T-helper 9 cell (primary cell): ENCODE results near the gene EIF4G1.
A peak's percentile ranks its signal among the peaks of the same experiment; 100 is the strongest.
"Not testable (repeated sequence)": the region's sequence is repeated elsewhere in the genome, so short reads cannot be mapped to it uniquely, and the experiment has no call there.

Source experiments
- DNase-seq: peaks from one replicate; pipeline ENCODE4 v3.0.0-alpha.2; 2020
- total RNA-seq, 2 donors: gene quantifications; one replicate each; lab custom pipeline; 2026; lab: John Stamatoyannopoulos, UW

The EIF4G1 gene, protein sequence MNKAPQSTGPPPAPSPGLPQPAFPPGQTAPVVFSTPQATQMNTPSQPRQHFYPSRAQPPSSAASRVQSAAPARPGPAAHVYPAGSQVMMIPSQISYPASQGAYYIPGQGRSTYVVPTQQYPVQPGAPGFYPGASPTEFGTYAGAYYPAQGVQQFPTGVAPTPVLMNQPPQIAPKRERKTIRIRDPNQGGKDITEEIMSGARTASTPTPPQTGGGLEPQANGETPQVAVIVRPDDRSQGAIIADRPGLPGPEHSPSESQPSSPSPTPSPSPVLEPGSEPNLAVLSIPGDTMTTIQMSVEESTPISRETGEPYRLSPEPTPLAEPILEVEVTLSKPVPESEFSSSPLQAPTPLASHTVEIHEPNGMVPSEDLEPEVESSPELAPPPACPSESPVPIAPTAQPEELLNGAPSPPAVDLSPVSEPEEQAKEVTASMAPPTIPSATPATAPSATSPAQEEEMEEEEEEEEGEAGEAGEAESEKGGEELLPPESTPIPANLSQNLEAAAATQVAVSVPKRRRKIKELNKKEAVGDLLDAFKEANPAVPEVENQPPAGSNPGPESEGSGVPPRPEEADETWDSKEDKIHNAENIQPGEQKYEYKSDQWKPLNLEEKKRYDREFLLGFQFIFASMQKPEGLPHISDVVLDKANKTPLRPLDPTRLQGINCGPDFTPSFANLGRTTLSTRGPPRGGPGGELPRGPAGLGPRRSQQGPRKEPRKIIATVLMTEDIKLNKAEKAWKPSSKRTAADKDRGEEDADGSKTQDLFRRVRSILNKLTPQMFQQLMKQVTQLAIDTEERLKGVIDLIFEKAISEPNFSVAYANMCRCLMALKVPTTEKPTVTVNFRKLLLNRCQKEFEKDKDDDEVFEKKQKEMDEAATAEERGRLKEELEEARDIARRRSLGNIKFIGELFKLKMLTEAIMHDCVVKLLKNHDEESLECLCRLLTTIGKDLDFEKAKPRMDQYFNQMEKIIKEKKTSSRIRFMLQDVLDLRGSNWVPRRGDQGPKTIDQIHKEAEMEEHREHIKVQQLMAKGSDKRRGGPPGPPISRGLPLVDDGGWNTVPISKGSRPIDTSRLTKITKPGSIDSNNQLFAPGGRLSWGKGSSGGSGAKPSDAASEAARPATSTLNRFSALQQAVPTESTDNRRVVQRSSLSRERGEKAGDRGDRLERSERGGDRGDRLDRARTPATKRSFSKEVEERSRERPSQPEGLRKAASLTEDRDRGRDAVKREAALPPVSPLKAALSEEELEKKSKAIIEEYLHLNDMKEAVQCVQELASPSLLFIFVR (N-terminal part only)
- total RNA-seq: 344 to 478 reads per million in 2 donors

DNA sequence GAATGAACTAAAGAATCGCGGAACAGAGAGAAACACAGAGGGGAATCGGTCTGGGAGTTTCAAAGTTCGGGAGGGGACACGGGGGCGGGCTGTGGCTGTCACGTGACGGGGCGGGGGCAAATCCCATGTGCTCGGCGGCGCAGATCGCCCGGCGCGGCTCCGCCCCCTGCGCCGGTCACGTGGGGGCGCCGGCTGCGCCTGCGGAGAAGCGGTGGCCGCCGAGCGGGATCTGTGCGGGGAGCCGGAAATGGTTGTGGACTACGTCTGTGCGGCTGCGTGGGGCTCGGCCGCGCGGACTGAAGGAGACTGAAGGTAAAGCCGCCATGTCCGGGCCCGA lies at the start of gene EIF4G1:
Gene EIF4G1, plus strand, starts transcription at position 244 of the 337 bp plus-strand sequence. CDS start 1,191 bp downstream, outside the sequence.
- peak; percentile 90 for DNase-seq

DNA sequence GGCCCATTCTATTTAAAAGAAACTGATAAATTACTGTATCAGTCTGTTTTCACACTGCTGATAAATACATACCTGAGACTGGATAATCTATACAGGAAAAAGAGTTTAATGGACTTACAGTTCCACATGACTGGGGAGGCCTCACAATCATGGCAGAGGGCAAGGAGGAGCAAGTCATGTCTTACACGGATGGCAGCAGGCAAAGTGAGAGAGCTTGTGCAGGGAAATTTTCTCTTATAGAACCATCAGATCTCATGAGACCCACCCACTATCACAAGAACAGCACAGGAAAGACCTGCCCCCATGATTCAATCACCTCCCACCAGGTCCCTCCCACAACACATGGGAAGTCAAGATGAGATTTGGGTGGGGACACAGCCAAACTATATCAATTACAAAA lies 47.2 kb upstream of the EIF4G1 start:
- DNase-seq: not testable (repeated sequence)

DNA sequence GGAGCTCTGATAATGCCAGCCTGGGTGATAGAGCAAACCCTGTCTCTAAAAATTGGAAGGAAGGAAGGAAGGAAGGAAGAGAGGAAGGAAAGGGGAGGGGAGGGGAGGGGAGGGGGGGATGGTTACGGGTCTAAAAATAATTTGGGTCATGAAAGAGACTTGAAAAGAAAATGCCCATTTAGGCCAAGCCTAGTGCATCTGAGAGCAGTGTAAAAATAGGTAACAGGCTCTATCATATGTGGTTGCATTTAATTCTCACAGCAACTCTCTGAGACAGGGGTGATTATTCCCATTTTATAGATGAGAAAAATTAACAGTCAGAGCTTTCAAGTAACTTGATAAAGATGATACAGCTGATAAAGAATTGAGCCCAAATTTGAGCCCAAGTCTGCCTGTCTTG lies 42.1 kb upstream of the EIF4G1 start:
- DNase-seq: no peak

DNA sequence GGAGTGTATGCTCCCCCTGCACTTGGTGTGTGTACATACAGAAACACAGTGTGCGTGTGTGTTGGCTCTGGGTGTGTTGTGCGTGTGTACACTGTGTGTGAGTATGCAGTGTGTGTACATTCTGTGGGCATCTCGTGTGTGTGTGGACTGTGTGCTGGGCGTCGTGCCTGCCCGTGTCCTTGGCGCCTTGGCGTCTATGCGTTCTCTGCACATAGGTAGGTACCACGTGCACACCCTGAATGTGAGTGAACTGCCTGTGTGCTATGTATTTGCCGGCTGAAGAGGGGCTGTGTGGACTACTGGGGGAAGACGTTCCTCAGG lies 39.1 kb upstream of the EIF4G1 start:
- no peak for DNase-seq

DNA sequence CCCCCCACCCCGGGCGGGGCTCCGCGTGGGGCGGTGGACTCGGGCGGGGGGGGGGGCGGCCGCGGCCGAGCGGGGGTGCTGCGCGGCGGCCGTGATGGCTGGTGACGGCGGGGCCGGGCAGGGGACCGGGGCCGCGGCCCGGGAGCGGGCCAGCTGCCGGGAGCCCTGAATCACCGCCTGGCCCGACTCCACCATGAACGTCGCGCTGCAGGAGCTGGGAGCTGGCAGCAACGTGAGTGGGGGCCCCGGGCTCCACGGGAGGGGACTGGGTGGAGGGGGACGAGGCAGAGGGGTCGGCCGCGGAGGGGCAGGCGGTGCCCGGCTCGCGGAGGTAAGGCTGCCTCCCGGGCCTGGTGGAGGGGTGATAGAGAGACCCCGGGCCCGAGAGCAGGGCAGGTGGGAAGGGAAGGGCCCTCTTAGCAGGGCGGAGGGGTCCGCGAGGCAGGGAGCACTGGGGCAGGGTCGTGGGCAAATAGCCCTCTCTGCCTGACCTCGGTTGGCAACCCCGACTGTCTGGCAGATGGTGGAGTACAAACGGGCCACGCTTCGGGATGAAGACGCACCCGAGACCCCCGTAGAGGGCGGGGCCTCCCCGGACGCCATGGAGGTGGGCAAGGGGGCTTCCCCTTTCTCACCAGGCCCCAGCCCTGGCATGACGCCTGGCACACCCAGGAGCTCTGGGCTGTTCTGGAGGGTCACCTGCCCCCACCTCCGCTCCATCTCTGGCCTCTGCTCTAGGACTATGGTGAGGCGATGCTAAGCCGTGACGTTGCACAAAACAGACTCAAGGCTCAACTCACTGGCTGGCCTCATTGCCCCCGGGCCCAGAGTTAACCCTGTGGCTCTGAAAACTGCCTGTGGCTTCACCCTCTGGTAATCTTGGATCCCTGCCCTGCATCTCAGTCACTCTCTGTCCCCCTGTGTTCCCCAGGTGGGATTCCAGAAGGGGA lies 38.2 kb upstream of the EIF4G1 start, which contains the start of gene ECE2:
Gene ECE2, plus strand, starts transcription at position 62 of the 950 bp plus-strand sequence. Its CDS starts 132 bp downstream, at position 194.
- DNase-seq: no peak

DNA sequence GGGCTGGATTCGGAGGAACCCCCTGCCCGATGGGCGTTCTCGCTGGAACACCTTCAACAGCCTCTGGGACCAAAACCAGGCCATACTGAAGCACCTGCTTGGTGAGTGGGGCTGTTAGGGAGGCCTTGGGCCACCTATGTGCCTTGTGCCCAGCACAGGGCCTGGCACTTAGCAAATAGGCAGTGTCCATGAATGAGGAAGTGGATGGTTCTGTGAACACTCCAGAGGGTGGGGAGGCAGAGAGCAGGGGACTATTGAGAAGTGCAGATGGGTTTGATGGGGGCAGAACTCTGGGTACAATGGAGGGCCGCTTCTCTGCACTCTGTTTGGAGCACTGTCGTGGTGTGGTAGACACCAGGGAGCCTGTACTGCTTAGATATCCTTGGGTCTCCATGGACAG lies 37.0 kb upstream of the EIF4G1 start:
- DNase-seq: no peak

DNA sequence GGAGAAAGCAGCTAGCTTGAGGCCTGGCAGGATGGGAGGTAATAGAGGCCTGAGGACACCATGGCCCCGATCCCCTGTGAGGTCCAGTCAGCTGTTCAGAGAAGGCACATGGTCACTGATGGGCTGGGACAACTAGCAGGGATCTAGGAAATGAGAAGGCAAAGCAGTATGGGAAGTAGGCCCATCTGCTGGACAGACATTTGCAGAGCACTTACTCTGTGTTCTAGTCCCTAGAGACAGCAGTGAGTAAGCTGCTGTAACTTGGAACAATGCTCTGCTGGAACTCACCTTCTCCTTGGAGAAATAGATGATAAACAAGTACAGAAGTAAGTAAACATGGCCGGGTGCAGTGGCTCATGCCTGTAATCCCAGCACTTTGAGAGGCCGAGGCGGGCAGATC lies 31.5 kb upstream of the EIF4G1 start:
- DNase-seq: no peak

DNA sequence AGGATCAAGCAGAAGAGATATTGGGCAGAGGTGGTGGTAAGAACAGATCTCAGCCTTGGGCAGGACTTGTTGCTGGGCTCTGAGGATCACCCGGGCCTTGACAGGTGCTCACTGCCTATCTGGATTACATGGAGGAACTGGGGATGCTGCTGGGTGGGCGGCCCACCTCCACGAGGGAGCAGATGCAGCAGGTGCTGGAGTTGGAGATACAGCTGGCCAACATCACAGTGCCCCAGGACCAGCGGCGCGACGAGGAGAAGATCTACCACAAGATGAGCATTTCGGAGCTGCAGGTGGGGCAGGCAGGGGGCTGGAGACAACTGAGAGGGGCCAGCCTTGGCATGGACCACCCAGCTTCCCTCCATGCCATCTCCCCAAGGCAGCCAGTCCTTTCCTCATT lies 30.7 kb upstream of the EIF4G1 start:
- DNase-seq: no peak

DNA sequence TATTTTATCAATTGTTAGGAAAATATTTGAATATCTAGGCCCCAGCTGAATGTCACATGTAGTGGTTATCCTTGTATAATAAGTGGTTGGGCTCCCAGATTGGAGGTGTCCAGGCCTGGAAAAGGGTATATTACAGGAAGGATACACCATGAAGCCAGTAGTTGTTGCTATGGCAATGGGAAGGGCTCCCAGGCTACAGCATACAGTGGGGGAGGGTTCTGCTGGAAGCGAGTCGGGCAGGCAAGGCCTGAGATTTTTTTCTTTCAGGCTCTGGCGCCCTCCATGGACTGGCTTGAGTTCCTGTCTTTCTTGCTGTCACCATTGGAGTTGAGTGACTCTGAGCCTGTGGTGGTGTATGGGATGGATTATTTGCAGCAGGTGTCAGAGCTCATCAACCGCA lies 29.7 kb upstream of the EIF4G1 start:
- DNase-seq: no peak

DNA sequence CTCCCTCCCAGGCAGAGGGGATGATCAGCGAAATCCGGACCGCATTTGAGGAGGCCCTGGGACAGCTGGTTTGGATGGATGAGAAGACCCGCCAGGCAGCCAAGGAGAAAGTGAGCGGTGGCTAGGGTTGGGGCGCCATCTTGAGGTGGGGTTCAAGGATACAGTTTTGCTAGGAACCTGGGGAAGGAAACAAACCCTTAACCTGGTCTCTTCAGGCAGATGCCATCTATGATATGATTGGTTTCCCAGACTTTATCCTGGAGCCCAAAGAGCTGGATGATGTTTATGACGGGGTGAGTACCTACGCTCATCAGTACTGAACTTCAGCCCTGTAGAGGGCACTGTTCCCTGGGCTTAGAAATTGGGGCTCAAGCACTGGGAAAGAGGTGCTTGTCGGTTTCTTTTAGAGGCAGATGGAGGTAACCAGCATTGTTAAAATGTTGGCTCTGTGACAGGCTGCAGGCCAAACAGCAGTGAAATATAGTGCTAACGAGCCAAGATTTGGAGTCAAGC lies 24.9 kb upstream of the EIF4G1 start:
- DNase-seq: peak; percentile 54

DNA sequence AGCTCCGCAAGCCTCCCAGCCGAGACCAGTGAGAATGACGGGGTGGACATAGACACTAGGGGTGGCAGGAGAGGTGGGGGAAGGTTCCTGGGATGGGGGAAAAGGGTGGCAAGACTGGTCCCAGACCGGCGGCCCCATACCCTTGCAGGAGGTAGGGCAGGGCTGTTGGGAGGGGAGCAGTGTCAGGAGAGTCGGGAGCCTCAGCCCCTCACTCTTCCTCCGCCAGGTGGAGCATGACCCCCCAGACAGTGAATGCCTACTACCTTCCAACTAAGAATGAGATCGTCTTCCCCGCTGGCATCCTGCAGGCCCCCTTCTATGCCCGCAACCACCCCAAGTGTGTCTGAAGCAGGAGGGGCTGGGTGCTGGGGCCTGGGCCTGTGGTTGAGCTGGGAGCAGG lies 24.1 kb upstream of the EIF4G1 start:
- no peak for DNase-seq

DNA sequence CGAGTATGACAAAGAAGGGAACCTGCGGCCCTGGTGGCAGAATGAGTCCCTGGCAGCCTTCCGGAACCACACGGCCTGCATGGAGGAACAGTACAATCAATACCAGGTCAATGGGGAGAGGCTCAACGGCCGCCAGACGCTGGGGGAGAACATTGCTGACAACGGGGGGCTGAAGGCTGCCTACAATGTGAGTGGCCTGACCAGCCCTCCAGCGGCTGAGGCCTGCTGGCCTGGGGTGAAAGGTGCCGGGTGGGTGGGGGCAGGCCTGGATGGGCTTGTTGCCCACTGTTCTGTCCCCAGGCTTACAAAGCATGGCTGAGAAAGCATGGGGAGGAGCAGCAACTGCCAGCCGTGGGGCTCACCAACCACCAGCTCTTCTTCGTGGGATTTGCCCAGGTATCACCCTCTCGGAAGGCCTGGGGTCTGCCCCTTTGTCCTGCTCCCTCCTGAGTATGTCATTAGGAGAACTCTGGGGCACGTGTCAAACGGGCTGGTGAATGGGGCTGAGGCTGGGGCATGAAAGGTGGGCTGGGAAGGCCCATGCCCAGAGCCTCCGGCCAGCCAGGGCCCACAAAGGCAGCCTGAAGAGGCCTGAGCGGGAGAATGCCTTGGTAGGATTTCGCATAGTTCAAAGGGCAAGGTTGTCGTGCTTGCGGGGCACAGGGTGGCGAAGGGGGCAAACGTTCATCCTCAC lies 23.2 kb upstream of the EIF4G1 start:
- DNase-seq: no peak

DNA sequence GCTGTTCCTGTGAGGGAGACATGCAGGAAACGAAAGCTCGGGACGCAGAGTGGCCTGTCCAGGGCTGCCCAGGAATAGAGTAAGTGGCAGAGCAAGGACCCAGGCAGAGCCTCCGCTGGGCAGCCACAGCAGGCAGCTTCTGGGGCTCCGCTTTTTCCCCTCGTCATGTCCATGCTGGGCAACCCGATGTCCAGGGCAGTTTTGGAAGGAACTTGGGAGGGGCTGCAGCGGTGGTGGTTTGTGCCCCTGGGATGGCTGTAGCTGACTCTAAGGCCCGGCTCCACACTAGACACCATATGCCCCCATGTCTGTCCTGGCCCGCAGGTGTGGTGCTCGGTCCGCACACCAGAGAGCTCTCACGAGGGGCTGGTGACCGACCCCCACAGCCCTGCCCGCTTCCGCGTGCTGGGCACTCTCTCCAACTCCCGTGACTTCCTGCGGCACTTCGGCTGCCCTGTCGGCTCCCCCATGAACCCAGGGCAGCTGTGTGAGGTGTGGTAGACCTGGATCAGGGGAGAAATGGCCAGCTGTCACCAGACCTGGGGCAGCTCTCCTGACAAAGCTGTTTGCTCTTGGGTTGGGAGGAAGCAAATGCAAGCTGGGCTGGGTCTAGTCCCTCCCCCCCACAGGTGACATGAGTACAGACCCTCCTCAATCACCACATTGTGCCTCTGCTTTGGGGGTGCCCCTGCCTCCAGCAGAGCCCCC lies 22.5 kb upstream of the EIF4G1 start:
- no peak for DNase-seq

DNA sequence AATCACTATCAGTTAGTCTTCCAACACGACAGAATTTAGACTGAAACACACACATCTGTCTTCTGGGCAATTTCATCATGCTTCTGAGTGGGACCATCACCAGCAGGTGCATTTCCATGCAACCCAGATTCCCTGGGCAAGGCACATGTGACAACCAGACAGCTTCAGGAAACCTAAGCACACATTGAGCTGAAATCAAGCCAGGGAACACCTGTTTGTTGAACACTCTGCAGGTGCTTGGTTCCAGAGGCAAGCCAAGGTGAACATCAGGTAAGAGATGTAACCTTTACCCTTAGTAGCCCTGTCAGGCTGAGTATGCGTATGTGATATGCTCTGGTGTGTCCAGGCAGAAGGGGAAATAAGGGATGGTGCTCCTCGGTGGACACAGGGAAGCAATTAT lies 18.6 kb upstream of the EIF4G1 start:
- DNase-seq: no peak

DNA sequence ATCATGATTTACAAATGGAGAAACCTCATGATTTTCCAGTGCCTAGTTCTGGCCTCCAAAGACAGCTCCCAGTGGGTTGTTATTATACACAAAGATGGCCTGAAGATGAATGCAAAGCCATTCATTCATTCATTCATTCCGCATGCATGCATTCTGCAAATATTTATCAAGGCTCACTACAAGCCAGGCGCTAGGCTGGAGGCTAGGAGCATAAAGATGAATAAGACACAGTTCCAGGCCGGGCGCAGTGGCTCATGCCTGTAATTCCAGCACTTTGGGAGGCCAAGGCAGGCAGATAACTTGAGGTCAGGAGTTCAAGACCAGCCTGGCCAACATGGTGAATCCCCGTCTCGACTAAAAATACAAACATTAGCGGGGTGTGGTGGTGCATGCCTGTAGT lies 17.8 kb upstream of the EIF4G1 start:
- DNase-seq: no peak

DNA sequence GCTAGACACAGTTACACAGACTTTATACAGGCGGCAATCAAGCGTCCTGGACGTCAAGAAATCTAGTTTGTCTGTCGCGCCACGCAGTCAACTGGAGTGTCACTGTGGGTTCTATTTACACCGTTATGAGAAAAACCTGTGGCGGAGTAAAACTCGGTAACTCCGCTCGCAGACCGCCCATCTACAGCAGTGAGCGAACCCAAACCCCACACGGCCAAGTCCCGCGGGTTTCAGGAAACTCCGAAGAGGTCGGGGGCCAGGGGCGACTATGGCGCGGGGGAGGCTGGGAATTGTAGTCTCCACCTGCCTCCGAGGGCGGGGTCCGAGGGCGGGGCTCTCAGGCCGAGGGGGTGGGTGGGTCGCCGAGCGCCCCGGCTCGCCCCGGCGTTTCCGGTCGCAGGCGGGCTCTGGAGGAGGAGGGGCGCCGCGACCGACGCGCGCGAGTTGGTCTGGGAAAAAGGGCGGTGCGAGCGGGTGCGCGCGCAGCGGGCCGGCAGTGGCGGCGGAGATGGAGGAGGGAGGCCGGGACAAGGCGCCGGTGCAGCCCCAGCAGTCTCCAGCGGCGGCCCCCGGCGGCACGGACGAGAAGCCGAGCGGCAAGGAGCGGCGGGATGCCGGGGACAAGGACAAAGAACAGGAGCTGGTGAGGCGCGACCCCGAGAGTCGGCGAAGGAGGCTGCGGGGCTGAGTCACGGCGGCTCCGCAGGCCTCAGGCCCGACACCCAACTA lies 15.5 kb upstream of the EIF4G1 start, which contains the start of gene PSMD2:
Gene PSMD2, plus strand, starts transcription at position 483 of the 729 bp plus-strand sequence. Its CDS starts 26 bp downstream, at position 509.
- DNase-seq: peak; percentile 97

DNA sequence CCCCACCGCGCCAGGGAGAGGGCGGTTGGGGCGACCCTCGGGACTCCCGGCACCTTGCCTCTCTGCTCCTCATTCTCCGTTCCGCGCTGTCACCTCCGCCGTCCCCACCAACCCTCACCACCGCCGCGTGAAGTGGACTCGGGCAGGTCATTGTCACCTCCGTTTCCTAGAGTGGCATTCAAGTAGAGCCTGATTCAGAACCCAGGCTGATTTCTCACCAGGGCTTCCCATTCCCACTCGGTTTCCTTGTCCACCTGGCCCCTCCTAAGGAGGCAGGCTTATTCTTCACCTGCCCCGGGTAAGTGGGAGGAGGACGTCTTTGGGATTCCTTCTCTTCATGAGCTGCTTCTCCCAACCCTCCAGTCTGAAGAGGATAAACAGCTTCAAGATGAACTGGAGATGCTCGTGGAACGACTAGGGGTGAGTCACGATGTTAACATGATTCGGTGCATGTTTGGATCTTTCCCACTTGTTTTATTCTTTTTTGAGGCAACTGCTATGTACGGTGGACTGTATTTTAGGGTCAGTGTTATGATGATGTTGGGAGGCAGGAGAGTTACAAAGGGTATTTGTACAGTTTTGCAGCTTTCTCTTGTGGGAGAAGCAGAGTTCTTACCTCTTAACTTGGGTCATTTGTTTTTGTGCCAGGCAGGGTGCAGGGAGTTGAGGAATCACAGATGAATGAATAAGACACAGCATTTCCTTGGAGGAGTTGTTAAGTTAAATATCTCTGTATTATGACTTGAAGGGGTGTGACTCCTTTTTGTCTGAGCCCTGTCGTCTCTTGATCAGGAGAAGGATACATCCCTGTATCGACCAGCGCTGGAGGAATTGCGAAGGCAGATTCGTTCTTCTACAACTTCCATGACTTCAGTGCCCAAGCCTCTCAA lies 14.7 kb upstream of the EIF4G1 start:
- DNase-seq: no peak

DNA sequence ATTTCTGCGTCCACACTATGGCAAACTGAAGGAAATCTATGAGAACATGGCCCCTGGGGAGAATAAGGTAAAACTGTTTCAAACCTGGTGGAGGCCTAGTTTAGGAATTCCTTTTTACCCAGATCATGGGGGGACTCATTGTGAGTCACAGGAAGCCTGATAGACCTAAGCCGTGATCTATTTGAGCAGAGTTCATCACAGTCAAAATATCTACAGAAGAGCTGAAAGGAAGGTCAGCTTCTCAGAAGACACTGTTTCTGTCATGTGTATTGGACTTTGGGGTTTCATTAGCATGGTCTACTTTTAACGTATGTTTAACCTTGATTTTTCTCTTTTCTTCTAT lies 14.1 kb upstream of the EIF4G1 start:
- no peak for DNase-seq

DNA sequence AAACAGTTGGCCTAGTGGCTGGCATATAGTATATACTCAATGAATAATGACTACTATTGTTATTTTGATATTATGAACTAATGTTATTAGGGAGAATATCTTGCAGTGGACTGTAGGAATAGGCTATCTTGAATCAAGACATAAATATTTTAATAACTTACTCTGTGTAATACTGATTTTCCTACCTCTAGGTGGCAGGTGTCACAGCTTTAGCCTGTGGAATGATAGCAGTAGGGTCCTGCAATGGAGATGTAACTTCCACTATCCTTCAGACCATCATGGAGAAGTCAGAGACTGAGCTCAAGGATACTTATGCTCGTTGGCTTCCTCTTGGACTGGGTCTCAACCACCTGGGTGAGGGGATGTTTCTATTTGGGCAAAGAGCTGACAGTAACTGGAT lies 8.8 kb upstream of the EIF4G1 start:
- DNase-seq: no peak
